Measurements from ENCODE around the gene CSNK1D.

The CSNK1D gene

GRCh38 chr17:82235775-82236141, 37.7 kb downstream of the CSNK1D start:
- H3K9me3 ChIP-seq: no peaks in the 10 kb centered on the region
- DNase-seq (ENCODE audit: low spot score in 2 of 2): no peak
- in situ Hi-C loops (cut with MboI; ENCODE audit: low sequenced_read_pairs): no loop called here
- H3K4me3 ChIP-seq: no peak overlapping the region
- H3K27me3 ChIP-seq (ENCODE audit: low read depth): no peaks in the 10 kb centered on the region
- H3K4me1 ChIP-seq: peaks cover 8% of the 10 kb centered on the region
- H3K36me3 ChIP-seq (replicated peaks): peaks cover 35% of the 10 kb centered on the region

GRCh38 chr17:82235056-82235774, 38.3 kb downstream of the CSNK1D start:
- in situ Hi-C loops (cut with MboI; ENCODE audit: low sequenced_read_pairs): no loop called here
- Histone ChIP-seq H3K27me3 (ENCODE audit: low read depth) (no peaks in the 10 kb centered on the region), H3K4me1 (peaks cover 14% of the 10 kb centered on the region), H3K9me3 (no peaks in the 10 kb centered on the region), H3K36me3 (replicated peaks) (peaks cover 32% of the 10 kb centered on the region), H3K4me3 (no peak overlapping the region)
- no peak for DNase-seq (ENCODE audit: low spot score in 2 of 2)

DNA sequence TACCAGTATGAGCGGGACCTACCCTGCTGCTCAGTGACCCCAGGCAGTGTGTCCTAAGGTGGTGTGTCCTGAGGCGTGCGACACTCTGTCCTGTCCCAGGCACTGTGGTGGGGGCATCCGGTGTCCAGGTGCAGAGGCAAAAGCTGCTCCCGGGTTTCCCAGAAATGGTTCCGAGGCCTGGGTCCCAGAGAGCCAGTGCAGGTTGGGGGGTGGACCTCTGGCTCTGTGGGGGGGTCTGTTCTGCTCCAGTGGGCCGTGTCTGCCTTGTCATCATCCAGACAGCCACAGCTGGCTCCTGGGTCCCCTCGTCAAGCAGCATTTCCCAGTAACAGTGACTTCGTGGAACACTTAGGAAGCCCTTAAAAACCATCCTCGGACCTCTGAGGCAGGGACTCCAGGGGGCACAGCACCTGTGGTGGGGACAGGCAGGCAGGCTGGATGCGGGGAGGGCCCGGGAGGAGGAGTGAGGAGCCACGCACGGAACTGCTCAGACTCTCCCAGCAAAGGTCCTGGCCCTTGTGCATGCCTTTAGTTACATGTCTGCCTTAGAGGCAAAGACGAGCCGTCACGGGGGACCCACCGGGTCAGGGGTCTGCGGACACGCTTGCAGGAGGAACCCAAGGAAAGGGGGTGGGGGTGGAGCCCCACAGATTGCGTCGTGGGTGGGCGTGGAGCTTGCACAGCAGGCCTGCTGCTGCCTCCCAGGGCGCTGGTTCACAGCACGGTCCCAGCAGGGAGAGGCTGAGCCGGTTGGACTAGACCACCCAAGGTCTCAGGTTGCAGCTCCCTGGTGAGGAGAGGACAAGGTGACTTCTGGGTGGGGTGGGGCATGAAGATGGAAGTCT, 39.1 kb downstream of the CSNK1D start:
- no peak for DNase-seq (ENCODE audit: low spot score in 2 of 2)
- Histone ChIP-seq H3K4me3 (no peak overlapping the region), H3K36me3 (replicated peaks) (peaks cover 30% of the 10 kb centered on the region), H3K9me3 (no peaks in the 10 kb centered on the region), H3K4me1 (peaks cover 22% of the 10 kb centered on the region), H3K27me3 (ENCODE audit: low read depth) (no peaks in the 10 kb centered on the region)
- in situ Hi-C loops (cut with MboI; ENCODE audit: low sequenced_read_pairs): no loop called here

DNA sequence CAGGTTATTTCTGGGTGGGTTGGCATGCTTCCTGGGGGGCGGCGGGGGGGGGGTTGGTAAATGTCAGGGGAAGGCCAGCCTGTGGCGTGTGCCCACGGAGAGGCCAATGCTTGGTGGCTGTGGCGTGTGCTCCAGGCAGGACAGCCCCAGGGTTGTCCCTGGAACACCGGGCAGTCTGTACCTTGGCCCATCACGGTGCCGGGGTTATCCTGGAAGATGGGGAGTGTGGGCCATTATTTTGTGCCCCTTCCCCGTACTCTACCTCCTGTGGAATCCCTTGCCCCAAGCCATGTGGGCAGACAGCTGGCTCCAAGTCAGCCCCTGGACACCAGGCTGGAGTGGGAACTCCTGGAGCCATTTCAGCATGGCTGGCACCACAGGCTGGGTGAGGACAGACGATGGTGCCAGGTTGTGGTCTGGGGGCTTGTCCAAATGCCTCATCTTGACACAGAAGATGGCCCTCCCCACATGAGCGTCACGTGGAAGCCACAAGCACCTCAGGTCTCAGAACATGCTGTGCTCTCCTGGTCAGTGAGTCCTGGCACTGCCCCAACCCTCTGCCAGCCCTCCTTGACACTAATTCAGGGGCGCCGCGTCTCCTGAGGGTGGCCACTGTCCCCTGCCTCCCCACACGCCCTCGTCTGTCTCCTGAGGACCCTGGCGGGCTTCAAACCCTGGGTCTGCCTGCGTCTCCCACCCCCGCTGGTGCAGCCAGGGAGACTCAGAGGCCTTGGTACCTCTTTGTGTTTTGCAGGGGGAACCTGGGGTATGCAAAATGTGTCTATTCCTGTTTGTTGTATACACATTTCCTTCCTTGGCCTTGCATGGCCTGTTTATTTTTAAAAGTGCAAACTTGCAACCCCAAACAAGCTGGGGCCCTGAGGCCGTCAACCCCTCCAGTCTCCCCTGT, 40.4 kb downstream of the CSNK1D start:
- in situ Hi-C loops (cut with MboI; ENCODE audit: low sequenced_read_pairs): no loop called here
- H3K27me3 ChIP-seq (ENCODE audit: low read depth): no peaks in the 10 kb centered on the region
- no peaks in the 10 kb centered on the region for H3K9me3 ChIP-seq
- no peak for DNase-seq (ENCODE audit: low spot score in 2 of 2)
- H3K4me1 ChIP-seq: peaks cover 22% of the 10 kb centered on the region
- H3K4me3 ChIP-seq: no peak overlapping the region
- peaks cover 22% of the 10 kb centered on the region for H3K36me3 ChIP-seq (replicated peaks)

- H3K9me3 ChIP-seq: no peaks in the 10 kb centered on the region
- no peak overlapping the region for H3K4me3 ChIP-seq
- H3K36me3 ChIP-seq (replicated peaks): peaks cover 16% of the 10 kb centered on the region
- H3K27me3 ChIP-seq (ENCODE audit: low read depth): no peaks in the 10 kb centered on the region
- in situ Hi-C loops (cut with MboI; ENCODE audit: low sequenced_read_pairs): no loop called here
- H3K4me1 ChIP-seq: peaks cover 22% of the 10 kb centered on the region
- DNase-seq (ENCODE audit: low spot score in 2 of 2): no peak
Measured at GRCh38 chr17:82232322-82232820, 41.1 kb downstream of the CSNK1D start.

DNA sequence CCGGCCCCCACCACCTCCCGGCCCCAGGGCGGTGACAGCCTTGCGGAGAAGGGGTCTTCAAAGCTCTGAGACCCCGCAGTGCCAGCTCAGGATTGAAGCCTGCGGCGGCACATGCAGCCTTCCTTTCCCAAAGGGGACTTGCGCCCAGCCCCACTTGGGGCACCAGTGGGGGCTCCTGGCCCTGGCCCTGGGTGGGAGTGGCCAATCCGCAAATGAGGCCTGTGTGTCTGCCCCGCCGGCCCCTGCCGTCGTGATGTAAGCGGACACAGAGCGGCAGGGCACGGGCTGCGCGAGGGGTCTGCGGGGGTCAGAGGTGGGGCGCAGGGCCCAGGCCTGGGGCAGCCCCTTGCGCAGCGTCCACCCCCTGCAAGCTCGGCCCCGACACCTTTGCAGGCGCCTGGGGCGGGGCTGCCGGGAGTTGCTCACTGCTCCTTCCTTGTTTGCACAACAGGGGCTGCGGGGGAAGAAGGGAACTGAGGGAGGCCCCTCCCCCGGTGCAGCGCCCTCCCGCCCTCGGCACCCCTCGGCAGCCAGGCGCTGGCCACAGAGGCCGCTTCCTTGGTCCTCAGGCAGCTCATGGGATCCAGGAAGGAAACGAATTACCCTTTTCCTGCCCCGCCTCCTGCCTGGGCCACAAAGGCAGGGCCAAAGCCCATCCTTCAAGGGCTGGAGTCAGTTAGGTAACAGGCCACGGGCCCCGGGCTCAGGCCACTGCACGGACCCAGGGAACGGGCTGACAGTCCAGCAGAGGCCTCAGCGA, 41.8 kb downstream of the CSNK1D start:
- H3K4me1 ChIP-seq: peaks cover 22% of the 10 kb centered on the region
- H3K9me3 ChIP-seq: no peaks in the 10 kb centered on the region
- peaks cover 9% of the 10 kb centered on the region for H3K36me3 ChIP-seq (replicated peaks)
- in situ Hi-C loops (cut with MboI; ENCODE audit: low sequenced_read_pairs): no loop called here
- peak in 1 of 2 experiments; percentile 71 for DNase-seq (ENCODE audit: low spot score in 2 of 2)
- H3K27me3 ChIP-seq (ENCODE audit: low read depth): no peaks in the 10 kb centered on the region
- H3K4me3 ChIP-seq: peak overlapping the region; percentile 56

- in situ Hi-C loops (cut with MboI; ENCODE audit: low sequenced_read_pairs): no loop called here
- no peaks in the 10 kb centered on the region for H3K27me3 ChIP-seq (ENCODE audit: low read depth)
- H3K4me3 ChIP-seq: peak overlapping the region; percentile 56
- DNase-seq (ENCODE audit: low spot score in 2 of 2): no peak
- no peaks in the 10 kb centered on the region for H3K9me3 ChIP-seq
- H3K36me3 ChIP-seq (replicated peaks): peaks cover 4% of the 10 kb centered on the region
- peaks cover 22% of the 10 kb centered on the region for H3K4me1 ChIP-seq
Measured at GRCh38 chr17:82231312-82231561, 42.3 kb downstream of the CSNK1D start.

GRCh38 chr17:82230609-82231311, 42.7 kb downstream of the CSNK1D start:
- in situ Hi-C loops (cut with MboI; ENCODE audit: low sequenced_read_pairs): no loop called here
- peak overlapping the region; percentile 56 for H3K4me3 ChIP-seq
- no peaks in the 10 kb centered on the region; the same call in 1 of the 2 replicates for H3K36me3 ChIP-seq (replicated peaks)
- H3K4me1 ChIP-seq: peaks cover 22% of the 10 kb centered on the region
- no peaks in the 10 kb centered on the region for H3K27me3 ChIP-seq (ENCODE audit: low read depth)
- peak; percentile 49 to 90 for DNase-seq (ENCODE audit: low spot score in 2 of 2)
- H3K9me3 ChIP-seq: no peaks in the 10 kb centered on the region

- in situ Hi-C loops (cut with MboI; ENCODE audit: low sequenced_read_pairs): no loop called here
- H3K4me1 ChIP-seq: peaks cover 22% of the 10 kb centered on the region
- H3K4me3 ChIP-seq: peak overlapping the region; percentile 56
Measured at GRCh38 chr17:82229698-82230608, 43.5 kb downstream of the CSNK1D start.

GRCh38 chr17:82228842-82229697, 44.4 kb downstream of the CSNK1D start, which contains the start of gene SLC16A3:
Gene SLC16A3 (plus strand): TSS chr17:82229042. CDS start chr17:82236009, 6,967 bp downstream.
- DNase-seq (ENCODE audit: low spot score in 2 of 2): peak; percentile 49 to 83
- H3K4me3 ChIP-seq: peak within 1 kb of the TSS; percentile 56
- no peaks in the 10 kb centered on the region for H3K27me3 ChIP-seq (ENCODE audit: low read depth)

More at GRCh38 chr17:82229698-82230608, 43.5 kb downstream of the CSNK1D start:
- Histone ChIP-seq H3K9me3 (no peaks in the 10 kb centered on the region), H3K36me3 (replicated peaks) (no peaks in the 10 kb centered on the region), H3K27me3 (ENCODE audit: low read depth) (no peaks in the 10 kb centered on the region)
- no peak for DNase-seq (ENCODE audit: low spot score in 2 of 2)

DNA sequence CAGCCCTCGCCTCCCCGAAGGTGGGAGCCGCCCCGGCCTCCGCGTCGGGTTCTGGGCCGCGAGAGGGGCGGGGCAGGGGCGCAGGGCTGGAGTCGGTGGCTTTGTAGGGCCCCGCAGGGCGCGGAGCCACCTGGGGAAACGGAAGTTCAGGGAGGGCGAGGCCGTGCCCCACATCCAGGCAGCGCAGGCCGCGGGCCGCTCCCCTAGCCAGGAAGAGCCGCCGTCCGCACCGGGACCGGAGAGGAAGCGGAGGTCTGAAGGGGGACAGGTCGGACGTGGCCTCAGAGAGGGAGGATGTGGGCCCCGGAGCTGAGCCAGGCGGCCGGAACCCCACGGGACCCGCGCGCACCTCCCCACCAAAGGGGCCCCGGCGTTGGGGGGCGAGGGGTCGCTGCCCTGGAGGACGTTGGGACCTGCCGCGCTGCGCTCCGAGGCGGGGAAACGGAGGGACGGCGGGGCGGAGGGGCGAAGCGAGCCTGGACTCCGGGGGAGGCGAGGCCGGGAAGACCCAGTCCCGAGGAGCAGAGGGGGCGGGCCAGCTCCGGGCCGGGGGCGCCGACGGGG, 45.1 kb downstream of the CSNK1D start:
- no peaks in the 10 kb centered on the region for H3K36me3 ChIP-seq (replicated peaks)
- no peak for DNase-seq (ENCODE audit: low spot score in 2 of 2)
- in situ Hi-C loops (cut with MboI; ENCODE audit: low sequenced_read_pairs): no loop called here
- H3K27me3 ChIP-seq (ENCODE audit: low read depth): no peaks in the 10 kb centered on the region
- peaks cover 22% of the 10 kb centered on the region for H3K4me1 ChIP-seq
- H3K9me3 ChIP-seq: no peaks in the 10 kb centered on the region
- peak overlapping the region; percentile 29 for H3K4me3 ChIP-seq

More at GRCh38 chr17:82228842-82229697, 44.4 kb downstream of the CSNK1D start, which contains the start of gene SLC16A3:
- Histone ChIP-seq H3K36me3 (replicated peaks) (no peaks in the 10 kb centered on the region), H3K4me1 (peaks cover 22% of the 10 kb centered on the region), H3K9me3 (no peaks in the 10 kb centered on the region)
- in situ Hi-C loops (cut with MboI; ENCODE audit: low sequenced_read_pairs): no loop called here

Measured in HAP-1 (cell line).